ENCODE results near the gene MEF2C.
"Not testable (repeated sequence)": the region's sequence is repeated elsewhere in the genome, so short reads cannot be mapped to it uniquely, and the experiment has no call there.

GRCh38 chr5:88903966-88904365, 21.0 kb upstream of the MEF2C start:
- not testable (repeated sequence) for TF ChIP-seq EZH2 (IDR thresholded peaks at IDR 0.05; ENCODE audit: low read length, missing control alignments); CTCF (conservative IDR thresholded peaks at IDR 0.05 in 1 of 2, IDR thresholded peaks at IDR 0.05 in 1 of 2; ENCODE audit: low read depth in 1 of 2, low read length in 2 of 2)
